SIG-M5 (cell line): ENCODE results near the gene ADGRA1.

Experiments
- DNase-seq: peaks from one replicate; lab custom pipeline; 2025; lab: John Stamatoyannopoulos, UW

ADGRA1 gene

DNA sequence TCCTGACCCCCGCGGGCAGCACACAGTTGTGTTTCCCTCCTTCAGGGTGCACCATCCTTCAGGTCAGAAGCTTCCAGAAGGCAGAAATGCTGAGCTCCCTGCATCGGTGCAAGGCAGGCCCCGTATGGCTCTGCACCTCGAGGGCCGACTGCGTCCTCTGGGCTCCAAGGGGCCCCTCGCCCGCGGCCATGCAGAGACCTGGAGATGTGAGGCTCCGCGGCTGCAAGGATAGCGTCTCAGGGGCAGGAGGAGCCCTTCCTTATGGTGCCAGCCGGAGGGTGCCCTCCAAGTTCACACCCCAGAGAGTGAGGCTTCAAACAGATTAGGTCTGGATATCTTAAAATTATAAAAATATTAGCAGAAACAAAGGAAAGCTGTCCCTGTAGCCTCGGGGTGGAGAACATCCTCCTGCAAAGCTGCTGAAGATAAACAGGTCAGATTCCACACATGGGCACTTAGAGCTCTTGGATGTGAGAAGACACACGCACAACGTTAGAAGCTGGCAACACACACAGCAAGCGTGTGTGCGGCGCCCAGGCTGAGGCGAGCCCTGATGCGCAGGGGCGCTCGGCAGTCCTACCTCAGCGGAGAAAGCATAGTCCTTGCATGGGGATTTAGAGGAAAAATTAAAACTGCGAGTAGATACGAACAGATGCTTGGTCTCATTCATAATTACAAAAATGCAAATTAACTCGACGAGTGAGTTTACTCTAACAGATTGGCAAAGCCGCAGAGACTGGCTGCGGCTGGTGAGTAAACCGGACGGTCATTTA is 92.7 kb downstream of the ADGRA1 start:
- DNase-seq: no peak

DNA sequence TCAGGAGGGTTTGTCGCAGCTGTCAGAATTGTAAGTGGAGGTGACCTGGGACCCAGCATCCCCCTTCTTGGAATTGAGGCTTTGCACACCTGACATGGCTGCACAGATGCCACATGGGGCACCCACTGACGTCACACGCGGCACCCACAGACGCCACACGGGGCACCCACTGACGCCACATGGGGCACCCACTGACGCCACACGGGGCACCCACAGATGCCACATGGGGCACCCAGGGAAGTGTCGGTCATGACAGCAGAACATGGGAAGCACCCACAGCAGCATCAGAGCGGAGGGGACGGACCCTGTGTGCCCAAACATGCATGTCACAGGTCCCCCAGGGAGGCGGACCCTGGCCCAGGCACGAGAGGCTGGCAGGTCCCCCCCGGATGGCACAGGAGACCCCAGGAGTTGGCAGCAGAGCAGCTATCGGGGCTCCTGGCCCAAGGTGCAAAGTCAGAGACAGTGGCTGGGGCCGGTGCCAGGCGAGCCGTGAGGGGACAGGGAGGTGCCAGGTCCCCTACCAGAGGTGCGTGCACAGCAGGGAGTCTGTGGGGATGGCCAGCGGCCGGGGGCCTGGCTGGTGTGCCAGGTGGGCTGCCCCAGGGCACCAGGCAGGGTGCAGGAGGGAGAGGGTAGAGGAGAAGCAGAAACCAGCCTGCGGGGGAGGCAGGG is 93.4 kb downstream of the ADGRA1 start:
- no peak for DNase-seq
